GM12801 (cell line): ENCODE data around the gene ACHE.

Source experiments
- TF ChIP-seq, protein P1 (sequence below): IDR thresholded peaks from one replicate; pipeline ENCODE4 v1.5.1; 2011; ENCODE audit warnings: control low read depth; ENCODE audit not compliant: insufficient read length; ENCODE audit errors: extremely low read depth

Gene ACHE

DNA sequence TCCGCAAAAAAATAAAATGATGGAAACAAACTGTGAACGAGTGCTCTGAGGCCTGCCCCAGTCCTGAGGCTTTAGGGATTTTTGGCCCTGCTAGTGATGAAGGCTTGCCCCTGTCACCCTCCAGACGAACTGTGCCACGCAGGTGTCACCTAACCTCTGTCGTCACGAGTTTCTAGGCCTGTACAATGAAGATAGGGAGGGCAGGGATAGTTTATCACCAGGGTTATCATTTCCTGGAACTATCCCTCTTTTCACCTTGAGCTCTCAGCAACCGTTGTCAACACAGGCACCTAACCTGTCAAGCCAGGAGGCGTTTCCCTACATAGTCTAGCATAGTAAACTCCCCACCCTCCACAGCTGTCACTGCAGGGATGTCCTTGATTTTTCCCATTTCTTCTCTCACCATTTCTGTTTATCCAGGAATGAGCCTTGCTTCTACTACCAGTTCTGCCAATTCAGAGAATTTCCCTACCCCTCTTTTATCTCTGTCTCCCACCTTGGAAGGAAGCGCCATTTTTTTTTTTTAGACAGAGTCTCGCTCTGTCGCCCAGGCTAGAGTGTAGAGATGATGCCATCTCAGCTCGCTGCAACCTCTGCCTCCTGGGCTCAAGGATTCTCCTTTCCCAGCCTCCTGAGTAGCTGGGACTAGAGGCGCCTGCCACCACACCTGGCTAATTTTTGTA is 2.2 kb upstream of the ACHE start:
- TF ChIP-seq, protein P1, sequence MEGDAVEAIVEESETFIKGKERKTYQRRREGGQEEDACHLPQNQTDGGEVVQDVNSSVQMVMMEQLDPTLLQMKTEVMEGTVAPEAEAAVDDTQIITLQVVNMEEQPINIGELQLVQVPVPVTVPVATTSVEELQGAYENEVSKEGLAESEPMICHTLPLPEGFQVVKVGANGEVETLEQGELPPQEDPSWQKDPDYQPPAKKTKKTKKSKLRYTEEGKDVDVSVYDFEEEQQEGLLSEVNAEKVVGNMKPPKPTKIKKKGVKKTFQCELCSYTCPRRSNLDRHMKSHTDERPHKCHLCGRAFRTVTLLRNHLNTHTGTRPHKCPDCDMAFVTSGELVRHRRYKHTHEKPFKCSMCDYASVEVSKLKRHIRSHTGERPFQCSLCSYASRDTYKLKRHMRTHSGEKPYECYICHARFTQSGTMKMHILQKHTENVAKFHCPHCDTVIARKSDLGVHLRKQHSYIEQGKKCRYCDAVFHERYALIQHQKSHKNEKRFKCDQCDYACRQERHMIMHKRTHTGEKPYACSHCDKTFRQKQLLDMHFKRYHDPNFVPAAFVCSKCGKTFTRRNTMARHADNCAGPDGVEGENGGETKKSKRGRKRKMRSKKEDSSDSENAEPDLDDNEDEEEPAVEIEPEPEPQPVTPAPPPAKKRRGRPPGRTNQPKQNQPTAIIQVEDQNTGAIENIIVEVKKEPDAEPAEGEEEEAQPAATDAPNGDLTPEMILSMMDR, result no peak

DNA sequence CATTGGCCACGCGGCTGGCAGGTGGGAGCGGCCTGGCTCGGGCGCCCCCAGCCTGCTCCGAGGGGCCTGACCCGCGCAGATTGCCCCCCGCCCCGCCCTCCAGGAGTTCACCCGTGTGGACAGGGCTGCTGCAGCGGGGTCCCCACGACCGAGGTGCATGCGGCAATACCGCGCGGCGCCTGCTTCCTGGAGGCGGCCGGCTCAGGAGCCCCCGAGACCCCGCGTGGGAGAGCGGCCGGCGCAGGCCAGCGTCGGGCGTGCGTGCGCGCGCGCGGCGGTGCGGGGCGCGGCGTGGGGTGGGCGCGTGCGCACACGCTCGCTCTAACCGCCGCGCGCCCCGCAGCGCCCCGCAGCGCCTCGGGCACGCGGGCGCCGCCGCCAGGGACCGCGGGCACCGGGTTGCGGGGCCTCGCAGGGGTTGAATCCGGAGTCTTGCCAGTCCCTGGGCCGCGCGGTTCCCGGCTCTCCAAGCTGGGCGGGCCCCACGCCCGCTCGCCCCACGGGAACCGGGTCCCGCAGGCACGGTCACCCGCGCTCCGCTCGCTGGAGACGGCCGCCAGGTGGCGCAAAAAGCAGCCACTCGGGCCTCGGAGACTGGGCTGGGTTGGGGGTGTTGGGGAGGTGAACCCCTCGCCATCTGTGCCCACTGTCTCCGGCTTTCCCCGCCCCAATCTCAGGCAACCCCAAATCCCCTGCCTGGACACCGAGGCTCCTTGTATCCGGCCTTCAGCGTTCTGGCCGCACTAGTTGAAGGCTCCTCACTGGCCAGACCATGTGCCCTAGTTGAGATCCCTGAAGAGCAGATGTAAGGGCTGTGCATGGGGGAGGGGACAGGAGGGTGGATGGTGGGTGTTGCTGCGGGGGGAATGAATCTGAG is 1.3 kb upstream of the ACHE start:
- TF ChIP-seq, protein P1, result no peak

DNA sequence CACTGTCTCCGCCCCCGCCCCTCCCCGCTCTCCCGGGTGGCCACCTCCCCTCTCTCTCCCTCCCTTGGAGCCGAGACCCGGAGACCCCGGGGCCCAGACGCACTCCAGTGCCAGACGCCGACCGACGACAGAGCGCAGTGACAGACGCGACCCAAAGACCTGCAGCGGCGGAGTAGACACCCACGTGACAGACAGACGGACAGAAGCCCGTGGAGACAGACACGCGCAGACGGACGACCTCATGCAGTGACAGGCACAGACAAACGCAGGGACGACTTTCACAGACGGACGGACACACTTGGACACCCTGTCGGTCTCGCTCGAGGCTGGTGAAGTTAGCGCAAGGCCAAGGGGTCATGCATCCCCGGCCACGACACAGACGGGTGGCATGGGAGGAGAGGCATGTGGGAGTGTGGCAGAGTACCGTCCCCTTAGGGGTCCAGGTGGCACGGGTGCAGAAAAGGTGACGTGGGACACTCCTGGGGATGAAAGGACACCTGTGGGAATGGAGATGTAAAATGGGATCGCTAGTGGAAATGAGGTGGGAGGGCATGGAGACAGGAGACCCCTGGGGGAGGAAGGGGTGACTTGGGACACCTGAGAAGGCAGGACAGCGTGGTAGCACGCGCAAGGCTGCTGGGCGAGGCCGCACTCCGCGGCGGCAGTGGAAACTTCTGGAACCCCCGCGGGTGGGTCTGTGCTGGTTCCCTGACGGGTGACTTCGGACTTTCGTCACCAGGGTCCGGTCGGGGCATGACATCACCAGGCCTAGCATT is 456 bp upstream of the ACHE start:
- TF ChIP-seq, protein P1, result no peak

DNA sequence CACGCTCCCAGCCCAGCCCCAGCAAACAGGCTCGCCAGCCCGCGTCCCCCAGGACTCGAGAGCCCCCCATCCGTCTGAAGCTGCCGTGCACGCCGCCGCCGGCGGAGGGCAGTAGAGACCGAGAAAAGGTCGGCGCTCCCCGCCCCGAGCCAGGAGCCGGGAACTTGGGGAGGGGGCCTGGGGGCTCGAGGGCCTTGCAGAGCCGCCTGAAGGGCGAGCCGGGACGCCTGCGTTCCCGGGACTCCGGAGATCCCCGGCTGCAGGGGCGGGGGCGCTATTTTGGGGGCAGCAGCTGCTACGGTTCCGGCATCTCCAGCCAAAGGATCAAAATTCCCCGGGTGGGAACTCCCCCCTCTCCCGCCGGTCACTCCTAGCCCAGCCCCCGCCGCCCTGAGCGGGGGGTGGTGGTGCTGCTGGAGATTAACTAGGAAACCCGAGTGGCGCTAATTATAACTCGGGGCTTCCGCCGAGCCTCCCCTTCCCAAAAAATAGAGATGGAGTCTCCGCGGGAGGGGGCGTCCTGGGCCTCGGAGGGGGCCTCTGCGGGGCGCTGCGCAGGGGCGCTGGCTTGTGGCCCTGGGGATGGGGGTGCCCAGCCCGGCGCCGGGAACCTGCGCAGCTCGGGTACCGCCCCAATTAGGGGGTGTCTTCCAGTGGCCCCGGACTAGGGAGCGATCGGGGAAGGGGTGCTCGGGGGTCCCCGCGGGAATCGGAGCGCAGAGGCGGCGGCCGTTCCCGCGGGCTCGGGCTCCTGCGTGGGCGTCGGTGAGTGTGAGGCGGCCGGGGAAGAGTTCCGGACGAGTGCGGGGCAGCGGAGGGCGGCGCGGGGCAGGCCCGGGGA is 608 bp downstream of the ACHE start:
- TF ChIP-seq, protein P1, result no peak

DNA sequence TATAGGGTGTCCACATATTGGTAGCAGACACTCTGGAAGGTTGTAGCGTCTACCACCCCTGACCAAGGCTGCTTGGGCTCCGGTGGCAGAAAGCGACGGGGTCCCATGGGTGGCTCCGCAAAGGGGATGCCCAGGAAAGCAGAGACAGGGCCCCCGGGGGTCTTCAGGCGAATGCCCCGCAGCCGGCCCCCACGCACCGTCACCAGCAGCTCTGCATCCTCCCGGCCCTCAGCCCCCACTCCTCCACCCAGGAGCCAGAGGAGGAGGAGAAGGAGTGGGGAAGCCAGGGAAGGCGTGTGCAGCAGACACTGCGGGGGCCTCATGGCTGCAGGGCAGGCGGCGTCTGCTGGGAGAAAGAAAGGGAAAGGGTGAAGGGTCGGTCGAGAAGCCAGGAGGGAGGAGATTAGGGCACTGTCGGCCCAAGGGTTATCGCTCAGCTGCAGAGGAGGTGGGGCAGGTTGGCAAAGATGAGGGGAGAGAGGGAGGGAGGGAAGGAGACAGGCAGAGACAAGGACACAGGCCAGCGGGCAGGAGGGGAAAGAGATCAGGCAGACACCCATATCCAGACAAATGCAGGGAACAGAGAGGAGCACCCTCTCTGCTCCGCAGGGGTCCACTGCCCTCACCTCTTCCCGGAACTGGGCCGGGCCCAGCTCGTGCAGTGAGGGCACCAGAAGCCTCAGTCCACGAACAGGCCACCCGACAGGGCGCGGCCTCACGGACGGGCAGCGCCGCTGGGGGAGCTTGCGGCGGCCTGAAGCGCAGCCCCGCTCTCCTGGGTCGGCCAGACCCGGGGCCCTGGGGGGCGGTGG is 1.6 kb downstream of the ACHE start:
- TF ChIP-seq, protein P1, result no peak

DNA sequence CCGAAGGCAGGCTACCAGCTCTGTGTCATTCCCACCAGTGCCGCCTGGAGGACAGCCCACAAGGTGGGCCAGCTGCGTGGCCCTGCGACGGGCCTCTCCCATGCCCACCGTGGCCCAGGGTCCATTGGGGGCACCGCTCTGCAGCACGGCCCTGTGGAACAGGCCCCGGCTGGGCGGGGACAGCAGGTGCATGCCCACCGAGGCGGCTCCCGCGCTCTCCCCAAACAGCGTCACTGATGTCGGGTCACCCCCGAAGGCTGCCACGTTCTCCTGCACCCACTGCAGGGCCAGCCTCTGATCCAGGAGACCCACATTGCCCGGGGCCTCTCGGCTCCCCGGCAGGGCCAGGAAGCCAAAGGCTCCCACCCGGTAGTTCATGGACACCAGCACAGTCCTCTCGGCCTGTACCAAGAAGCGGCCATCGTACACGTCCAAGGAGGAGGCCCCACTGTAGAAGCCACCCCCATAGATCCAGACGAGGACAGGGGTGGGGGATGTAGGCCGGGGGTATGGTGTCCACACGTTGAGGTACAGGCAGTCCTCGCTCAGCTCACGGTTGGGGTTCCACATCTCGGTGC is 2.3 kb downstream of the ACHE start:
- TF ChIP-seq, protein P1, result no peak
